ENCODE measurements around the gene YIF1A. TPM values are rescaled to one million over a fixed set of nuclear protein-coding genes. Genes with fewer than 3 reads are reported as not detected.

Gene YIF1A
- total RNA-seq, 2 experiments from 2014 or later = 57.2 to 73.4 TPM

DNA sequence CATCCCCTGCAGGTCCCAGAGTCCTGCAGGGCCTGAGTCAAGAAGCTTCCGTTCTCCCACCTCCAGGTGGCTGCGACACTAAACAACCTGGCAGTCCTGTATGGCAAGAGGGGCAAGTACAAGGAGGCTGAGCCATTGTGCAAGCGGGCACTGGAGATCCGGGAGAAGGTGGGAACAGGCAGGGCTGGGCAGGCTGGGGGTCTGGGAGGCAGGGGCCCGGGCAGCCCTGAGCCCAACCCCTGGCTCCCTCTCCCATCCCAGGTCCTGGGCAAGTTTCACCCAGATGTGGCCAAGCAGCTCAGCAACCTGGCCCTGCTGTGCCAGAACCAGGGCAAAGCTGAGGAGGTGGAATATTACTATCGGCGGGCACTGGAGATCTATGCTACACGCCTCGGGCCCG lies 25.2 kb downstream of the YIF1A start:
- BruUV-seq (replicated peaks) = no TSS peak
- intact Hi-C loops (cut with micrococcal nuclease; ENCODE audit: unreplicated experiment) = no loop called here
- Histone ChIP-seq H3K79me2 (ENCODE audit: insufficient read depth, low read depth, low read length) (peaks cover 9% of the 10 kb centered on the region), H3K27ac (ENCODE audit: low read depth, low read length, poor library complexity, severe bottlenecking) (no peak overlapping the region), H4K20me1 (ENCODE audit: insufficient read depth, low read length) (no peaks in the 10 kb centered on the region; the same call in 1 of the 2 replicates), H3K4me3 (ENCODE audit: low read depth, low read length, poor library complexity, severe bottlenecking) (no peak overlapping the region), H3K36me3 (ENCODE audit: insufficient read depth, low read length) (peaks cover 82% of the 10 kb centered on the region), H2AFZ (ENCODE audit: low read length) (no peak overlapping the region), H3K4me1 (ENCODE audit: insufficient read depth, low read length, poor library complexity, severe bottlenecking) (peaks cover 19% of the 10 kb centered on the region), H3K9me2 (ENCODE audit: insufficient read depth, low read length) (no peaks in the 10 kb centered on the region), H3K4me2 (ENCODE audit: low read length) (no peak overlapping the region), H3K9me3 (ENCODE audit: low read length) (no peaks in the 10 kb centered on the region)
- POLR2A ChIA-PET = no interaction called here
- CTCF ChIA-PET (ENCODE audit: unreplicated experiment) = no interaction called here
- DNase-seq (ENCODE audit: low spot score) = no peak
- TF ChIP-seq, protein P1, sequence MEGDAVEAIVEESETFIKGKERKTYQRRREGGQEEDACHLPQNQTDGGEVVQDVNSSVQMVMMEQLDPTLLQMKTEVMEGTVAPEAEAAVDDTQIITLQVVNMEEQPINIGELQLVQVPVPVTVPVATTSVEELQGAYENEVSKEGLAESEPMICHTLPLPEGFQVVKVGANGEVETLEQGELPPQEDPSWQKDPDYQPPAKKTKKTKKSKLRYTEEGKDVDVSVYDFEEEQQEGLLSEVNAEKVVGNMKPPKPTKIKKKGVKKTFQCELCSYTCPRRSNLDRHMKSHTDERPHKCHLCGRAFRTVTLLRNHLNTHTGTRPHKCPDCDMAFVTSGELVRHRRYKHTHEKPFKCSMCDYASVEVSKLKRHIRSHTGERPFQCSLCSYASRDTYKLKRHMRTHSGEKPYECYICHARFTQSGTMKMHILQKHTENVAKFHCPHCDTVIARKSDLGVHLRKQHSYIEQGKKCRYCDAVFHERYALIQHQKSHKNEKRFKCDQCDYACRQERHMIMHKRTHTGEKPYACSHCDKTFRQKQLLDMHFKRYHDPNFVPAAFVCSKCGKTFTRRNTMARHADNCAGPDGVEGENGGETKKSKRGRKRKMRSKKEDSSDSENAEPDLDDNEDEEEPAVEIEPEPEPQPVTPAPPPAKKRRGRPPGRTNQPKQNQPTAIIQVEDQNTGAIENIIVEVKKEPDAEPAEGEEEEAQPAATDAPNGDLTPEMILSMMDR (conservative IDR thresholded peaks at IDR 0.05; ENCODE audit: low read length) = no peak
- TF ChIP-seq EZH2phosphoT487 (IDR thresholded peaks at IDR 0.05; ENCODE audit: borderline replicate concordance, low read depth, low read length) = no peak

- no TSS peak for BruUV-seq (replicated peaks)
- no peak for TF ChIP-seq EZH2phosphoT487 (IDR thresholded peaks at IDR 0.05; ENCODE audit: borderline replicate concordance, low read depth, low read length)
- CTCF ChIA-PET (ENCODE audit: unreplicated experiment) = no interaction called here
- Histone ChIP-seq H3K27ac (ENCODE audit: low read depth, low read length, poor library complexity, severe bottlenecking) (no peak overlapping the region), H3K79me2 (ENCODE audit: insufficient read depth, low read depth, low read length) (peaks cover 13% of the 10 kb centered on the region; the same call in 1 of the 2 replicates), H3K4me2 (ENCODE audit: low read length) (no peak overlapping the region), H3K4me3 (ENCODE audit: low read depth, low read length, poor library complexity, severe bottlenecking) (no peak overlapping the region), H3K36me3 (ENCODE audit: insufficient read depth, low read length) (peaks cover 82% of the 10 kb centered on the region), H4K20me1 (ENCODE audit: insufficient read depth, low read length) (no peaks in the 10 kb centered on the region; the same call in 1 of the 2 replicates), H3K4me1 (ENCODE audit: insufficient read depth, low read length, poor library complexity, severe bottlenecking) (peaks cover 22% of the 10 kb centered on the region), H3K9me2 (ENCODE audit: insufficient read depth, low read length) (no peaks in the 10 kb centered on the region), H3K9me3 (ENCODE audit: low read length) (no peaks in the 10 kb centered on the region), H2AFZ (ENCODE audit: low read length) (no peak overlapping the region)
- intact Hi-C loops (cut with micrococcal nuclease; ENCODE audit: unreplicated experiment) = no loop called here
- POLR2A ChIA-PET = no interaction called here
- no peak for DNase-seq (ENCODE audit: low spot score)
Measured at GRCh38 chr11:66263231-66263630, 25.7 kb downstream of the YIF1A start.

DNA sequence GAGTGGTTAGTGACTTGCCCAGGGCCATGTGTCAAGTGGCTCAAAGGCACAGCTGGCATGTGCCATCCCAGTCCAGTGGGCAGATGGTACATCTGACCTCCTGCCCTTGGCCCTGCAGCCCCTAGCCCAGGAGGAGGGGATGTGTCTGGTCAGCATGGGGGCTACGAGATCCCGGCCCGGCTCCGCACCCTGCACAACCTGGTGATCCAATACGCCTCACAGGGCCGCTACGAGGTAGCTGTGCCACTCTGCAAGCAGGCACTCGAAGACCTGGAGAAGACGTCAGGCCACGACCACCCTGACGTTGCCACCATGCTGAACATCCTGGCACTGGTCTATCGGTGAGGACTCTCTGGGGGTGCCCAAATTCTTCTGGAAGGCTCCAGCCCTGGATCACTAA lies 26.2 kb downstream of the YIF1A start:
- BruUV-seq (replicated peaks) = no TSS peak
- Histone ChIP-seq H3K4me1 (ENCODE audit: insufficient read depth, low read length, poor library complexity, severe bottlenecking) (peaks cover 17% of the 10 kb centered on the region), H3K9me2 (ENCODE audit: insufficient read depth, low read length) (no peaks in the 10 kb centered on the region), H3K27ac (ENCODE audit: low read depth, low read length, poor library complexity, severe bottlenecking) (no peak overlapping the region), H3K79me2 (ENCODE audit: insufficient read depth, low read depth, low read length) (peaks cover 13% of the 10 kb centered on the region; the same call in 1 of the 2 replicates), H2AFZ (ENCODE audit: low read length) (no peak overlapping the region), H3K4me2 (ENCODE audit: low read length) (no peak overlapping the region), H4K20me1 (ENCODE audit: insufficient read depth, low read length) (no peaks in the 10 kb centered on the region; the same call in 1 of the 2 replicates), H3K9me3 (ENCODE audit: low read length) (no peaks in the 10 kb centered on the region), H3K4me3 (ENCODE audit: low read depth, low read length, poor library complexity, severe bottlenecking) (no peak overlapping the region), H3K36me3 (ENCODE audit: insufficient read depth, low read length) (peaks cover 82% of the 10 kb centered on the region)
- no peak for TF ChIP-seq EZH2phosphoT487 (IDR thresholded peaks at IDR 0.05; ENCODE audit: borderline replicate concordance, low read depth, low read length)
- TF ChIP-seq, protein P1 (conservative IDR thresholded peaks at IDR 0.05; ENCODE audit: low read length) = no peak
- CTCF ChIA-PET (ENCODE audit: unreplicated experiment) = no interaction called here
- intact Hi-C loops (cut with micrococcal nuclease; ENCODE audit: unreplicated experiment) = no loop called here
- POLR2A ChIA-PET = no interaction called here
- DNase-seq (ENCODE audit: low spot score) = no peak
